GM18526 (cell line): Measurements from ENCODE around the gene ARL6IP4.

ENCODE experiments used
- POLR2A ChIP-seq: IDR thresholded peaks from 3 replicates; pipeline ENCODE4 v1.6.1; 2011; ENCODE audit not compliant: insufficient read length; ENCODE audit errors: extremely low read depth

Gene ARL6IP4

DNA sequence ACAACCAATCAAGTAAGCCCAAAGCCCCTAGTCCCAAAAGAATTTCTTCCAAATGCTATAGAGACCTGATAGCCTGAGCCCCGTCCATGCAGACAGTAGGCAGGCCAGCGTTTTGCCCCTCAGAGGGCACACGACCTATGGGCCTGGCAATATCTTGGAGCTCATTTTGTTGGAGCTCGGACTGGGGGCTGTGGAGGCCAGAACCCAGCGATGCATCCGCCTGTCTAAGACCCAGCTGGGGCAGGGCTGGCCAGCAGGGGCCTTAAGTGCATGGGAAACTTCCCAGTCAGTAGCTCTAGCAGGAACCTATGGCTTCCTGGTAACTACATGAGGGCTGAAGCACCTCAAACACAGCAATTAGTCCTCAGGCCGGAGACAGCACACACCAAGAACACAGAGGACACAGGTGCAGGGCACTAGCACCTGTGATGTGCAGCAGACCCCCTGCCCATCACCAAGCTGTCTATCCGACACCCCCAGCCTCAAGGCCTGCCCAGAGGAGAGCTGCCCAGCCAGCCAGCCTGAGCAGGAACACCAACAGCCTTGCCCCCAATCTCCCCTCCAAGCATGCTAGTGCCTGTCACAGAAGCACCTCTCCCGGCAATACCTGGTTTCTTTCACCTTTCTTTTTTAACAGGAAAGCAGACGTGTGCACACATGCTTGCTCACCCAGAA lies 50.8 kb downstream of the ARL6IP4 start:
- TF ChIP-seq POLR2A = no peak
